ENCODE data around the gene FBF1. TPM values are rescaled to one million over a fixed set of nuclear protein-coding genes. Genes with fewer than 3 reads are reported as not detected.

The FBF1 gene
- total RNA-seq, 1 donor from 2014 or later = 2.8 TPM

DNA sequence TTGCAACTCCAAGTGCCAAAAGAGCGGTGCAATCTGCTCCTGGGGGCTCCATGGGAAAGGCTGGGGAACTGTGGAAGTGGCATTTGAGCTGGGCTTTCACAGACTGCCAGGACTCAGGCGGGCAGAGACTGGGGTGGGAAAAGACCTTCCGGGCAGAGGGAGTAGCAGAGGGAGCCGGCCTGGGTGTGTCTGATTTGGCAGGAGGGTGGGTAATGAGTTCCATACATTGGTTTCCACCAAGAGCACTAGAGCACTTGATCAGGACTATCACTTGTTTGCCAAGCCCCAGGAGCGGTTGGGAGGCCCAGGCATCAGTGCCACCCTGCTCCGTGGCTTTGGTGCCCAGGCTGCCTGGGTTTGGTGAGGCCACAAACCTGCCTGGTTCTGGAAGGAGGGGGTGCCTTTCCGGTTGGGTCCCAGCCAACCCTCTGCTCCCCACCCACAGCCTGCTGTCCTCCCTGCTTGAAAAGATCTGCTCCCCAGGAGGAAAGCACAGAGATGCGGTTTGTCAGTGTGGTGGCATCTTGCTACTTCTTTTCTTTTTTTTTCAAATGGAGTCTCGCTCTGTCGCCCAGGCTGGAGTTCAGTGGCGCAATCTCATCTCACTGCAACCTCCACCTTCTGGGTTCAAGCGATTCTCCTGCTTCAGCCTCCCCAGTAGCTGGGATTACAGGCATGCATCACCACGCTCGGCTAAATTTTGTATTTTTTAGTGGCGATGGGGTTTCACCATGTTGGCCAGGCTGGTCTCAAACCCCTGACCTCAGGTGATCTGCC lies 59.0 kb downstream of the FBF1 start:
- DNase-seq = no peak

DNA sequence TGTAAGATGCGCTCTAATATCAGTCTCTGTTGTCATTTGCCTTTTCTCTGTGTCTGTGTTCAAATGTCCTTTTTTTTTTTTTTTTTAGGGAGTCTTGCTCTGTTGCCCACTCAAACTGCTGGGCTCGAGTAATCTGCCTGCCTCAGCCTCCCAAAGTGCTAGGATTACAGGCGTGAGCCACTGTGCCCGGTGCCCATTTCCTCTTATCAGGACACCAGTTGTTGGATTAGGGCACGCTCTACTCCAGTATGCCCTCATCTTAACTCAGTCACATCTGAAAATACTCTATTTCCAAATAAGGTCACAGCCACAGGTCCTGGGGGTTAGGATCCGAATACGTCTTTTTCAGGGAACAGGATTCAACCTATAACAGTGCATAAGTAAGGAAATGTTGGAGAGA lies 60.6 kb downstream of the FBF1 start:
- Histone ChIP-seq H3K4me1 (peaks cover 39% of the 10 kb centered on the region), H3K9me3 (replicated peaks) (no peaks in the 10 kb centered on the region), H3K36me3 (peaks cover 10% of the 10 kb centered on the region), H3K4me3 (no peak overlapping the region), H3K27ac (replicated peaks) (no peak overlapping the region), H3K27me3 (ENCODE audit: low read depth) (no peaks in the 10 kb centered on the region)
- intact Hi-C loops (cut with micrococcal nuclease) = no loop called here
- TF ChIP-seq, protein P1, sequence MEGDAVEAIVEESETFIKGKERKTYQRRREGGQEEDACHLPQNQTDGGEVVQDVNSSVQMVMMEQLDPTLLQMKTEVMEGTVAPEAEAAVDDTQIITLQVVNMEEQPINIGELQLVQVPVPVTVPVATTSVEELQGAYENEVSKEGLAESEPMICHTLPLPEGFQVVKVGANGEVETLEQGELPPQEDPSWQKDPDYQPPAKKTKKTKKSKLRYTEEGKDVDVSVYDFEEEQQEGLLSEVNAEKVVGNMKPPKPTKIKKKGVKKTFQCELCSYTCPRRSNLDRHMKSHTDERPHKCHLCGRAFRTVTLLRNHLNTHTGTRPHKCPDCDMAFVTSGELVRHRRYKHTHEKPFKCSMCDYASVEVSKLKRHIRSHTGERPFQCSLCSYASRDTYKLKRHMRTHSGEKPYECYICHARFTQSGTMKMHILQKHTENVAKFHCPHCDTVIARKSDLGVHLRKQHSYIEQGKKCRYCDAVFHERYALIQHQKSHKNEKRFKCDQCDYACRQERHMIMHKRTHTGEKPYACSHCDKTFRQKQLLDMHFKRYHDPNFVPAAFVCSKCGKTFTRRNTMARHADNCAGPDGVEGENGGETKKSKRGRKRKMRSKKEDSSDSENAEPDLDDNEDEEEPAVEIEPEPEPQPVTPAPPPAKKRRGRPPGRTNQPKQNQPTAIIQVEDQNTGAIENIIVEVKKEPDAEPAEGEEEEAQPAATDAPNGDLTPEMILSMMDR (IDR thresholded peaks at IDR 0.05; ENCODE audit: borderline replicate concordance) = no peak
- no peak for DNase-seq

More for the DNA sequence above, 59.0 kb downstream of the FBF1 start:
- Histone ChIP-seq H3K36me3 (no peaks in the 10 kb centered on the region), H3K9me3 (replicated peaks) (no peaks in the 10 kb centered on the region), H3K4me1 (peaks cover 23% of the 10 kb centered on the region), H3K27ac (replicated peaks) (no peak overlapping the region), H3K4me3 (no peak overlapping the region), H3K27me3 (ENCODE audit: low read depth) (no peaks in the 10 kb centered on the region)
- TF ChIP-seq, protein P1 (IDR thresholded peaks at IDR 0.05; ENCODE audit: borderline replicate concordance) = no peak
- intact Hi-C loops (cut with micrococcal nuclease) = no loop called here

DNA sequence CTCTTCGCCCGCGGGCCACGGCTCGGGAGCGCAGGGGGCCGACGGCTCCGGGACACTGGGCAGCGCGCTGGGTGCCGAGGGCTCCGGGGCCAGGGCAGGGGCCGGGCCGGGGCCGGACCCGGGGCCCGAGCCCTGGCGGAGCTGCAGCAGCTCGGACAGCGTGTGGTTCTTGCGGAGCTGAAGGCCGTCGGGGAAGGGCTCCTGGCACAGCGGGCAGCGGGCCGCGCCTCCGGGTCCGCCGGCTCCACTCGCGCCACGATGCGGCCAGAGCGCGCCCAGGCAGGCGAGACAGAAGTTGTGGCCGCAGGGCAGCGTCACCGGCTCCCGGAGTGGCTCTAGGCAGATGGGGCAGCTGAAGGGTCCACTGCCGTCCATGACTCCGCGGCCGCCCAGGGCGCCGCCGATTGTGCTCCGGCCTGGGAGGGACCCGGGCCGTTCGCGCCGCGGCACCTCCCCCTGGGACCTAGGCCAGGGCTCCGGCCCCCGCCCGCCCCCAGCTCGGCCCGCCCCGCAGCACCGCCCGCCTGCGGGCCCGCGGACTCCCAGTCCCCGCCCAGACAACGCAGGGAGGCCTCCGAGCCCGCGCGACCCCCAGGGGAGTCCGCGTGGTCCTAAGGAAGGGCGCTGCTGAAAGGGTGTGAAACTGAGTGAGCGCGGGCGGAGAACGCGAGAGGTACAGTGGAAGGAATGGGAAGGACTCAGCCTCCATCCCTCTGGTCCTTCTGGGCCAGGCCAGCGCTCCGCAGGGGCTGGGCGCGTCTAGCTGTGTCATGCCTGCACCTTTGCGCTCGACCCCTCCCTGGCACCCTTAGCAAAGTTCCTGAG lies 62.5 kb downstream of the FBF1 start, which contains the start of gene TRIM47:
TSS of gene TRIM47 (minus strand) at position 408 of the 825 bp plus-strand sequence. CDS start at position 375, 33 bp downstream.
- peak within 1 kb of the TSS; percentile 86 for H3K4me3 ChIP-seq
- intact Hi-C loops (cut with micrococcal nuclease) = no loop called here
- H3K27me3 ChIP-seq (ENCODE audit: low read depth) = no peaks in the 10 kb centered on the region
- no peaks in the 10 kb centered on the region for H3K9me3 ChIP-seq (replicated peaks)
- H3K36me3 ChIP-seq = peaks cover 28% of the 10 kb centered on the region
- TF ChIP-seq, protein P1 (IDR thresholded peaks at IDR 0.05; ENCODE audit: borderline replicate concordance) = peak; percentile 29
- peak within 1 kb of the TSS; percentile 96 for H3K27ac ChIP-seq (replicated peaks)
- DNase-seq = peak; percentile 80
- peaks cover 58% of the 10 kb centered on the region for H3K4me1 ChIP-seq

DNA sequence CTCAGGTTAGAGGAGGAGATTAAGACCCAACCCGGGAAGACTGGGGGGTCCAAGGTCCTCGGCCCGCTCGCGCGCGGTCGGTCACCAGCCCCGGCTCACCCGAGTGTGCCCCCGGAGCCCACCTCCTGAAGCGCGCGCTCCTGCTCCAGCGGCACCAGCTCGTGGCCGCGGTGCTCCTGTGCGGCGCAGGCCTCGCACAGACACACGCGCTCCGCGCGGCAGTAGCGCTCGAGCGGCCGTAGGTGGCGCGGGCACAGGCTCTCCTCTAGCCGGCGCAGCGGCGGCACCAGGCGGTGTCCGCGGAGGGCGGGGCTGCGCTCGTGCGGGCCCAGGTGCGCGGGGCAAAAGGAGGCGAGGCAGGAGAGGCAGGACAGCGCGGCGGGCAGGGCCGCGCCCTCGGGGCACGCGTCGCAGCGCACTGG lies 63.1 kb downstream of the FBF1 start:
- Histone ChIP-seq H3K9me3 (replicated peaks) (no peaks in the 10 kb centered on the region), H3K27me3 (ENCODE audit: low read depth) (no peaks in the 10 kb centered on the region), H3K36me3 (peaks cover 28% of the 10 kb centered on the region), H3K4me1 (peaks cover 64% of the 10 kb centered on the region), H3K27ac (replicated peaks) (peak overlapping the region; percentile 96), H3K4me3 (peak overlapping the region; percentile 86)
- peak; percentile 75 for DNase-seq
- TF ChIP-seq, protein P1 (IDR thresholded peaks at IDR 0.05; ENCODE audit: borderline replicate concordance) = peak; percentile 67
- intact Hi-C loops (cut with micrococcal nuclease) = no loop called here

DNA sequence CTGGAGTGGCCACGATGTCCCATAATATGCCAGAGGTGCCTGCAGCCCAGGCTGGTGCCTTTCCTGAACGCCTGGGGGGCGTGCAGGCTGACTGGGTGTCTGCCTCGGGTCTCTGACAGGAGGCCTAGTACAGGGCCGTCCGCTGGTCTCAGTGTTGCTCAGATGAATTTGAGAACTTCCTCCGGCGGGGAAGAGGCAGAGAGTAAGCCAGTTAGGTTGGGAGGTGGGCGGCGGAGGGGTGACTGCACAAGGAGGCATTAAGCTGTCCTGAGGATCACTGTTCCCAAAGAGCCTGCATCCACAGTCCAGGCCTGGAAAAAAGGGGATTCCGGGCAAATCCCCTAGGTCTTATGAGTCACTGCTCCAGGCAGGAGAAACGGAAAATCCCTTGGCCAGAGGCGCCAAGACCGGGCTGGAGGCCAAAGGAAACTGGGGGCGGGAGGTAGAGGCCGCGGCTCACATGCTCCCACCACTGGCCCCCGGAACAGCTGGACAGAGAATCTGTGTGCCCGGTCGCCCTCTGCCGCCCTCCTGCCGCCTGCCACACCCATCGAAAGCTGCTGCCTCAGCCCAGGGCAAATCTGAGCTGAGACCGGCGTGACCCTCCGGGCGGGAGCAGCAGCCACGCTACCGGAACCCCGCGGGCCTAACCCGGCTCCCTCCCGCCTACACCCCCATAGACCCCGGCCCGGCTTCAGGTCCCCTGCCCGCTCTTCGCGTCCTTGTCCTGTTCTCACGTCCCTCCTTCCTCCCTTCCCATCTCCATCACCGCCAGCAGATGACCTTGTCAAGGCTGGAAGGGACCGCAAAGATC lies 63.7 kb downstream of the FBF1 start:
- no peaks in the 10 kb centered on the region for H3K9me3 ChIP-seq (replicated peaks)
- peaks cover 70% of the 10 kb centered on the region for H3K4me1 ChIP-seq
- peak overlapping the region; percentile 86 for H3K4me3 ChIP-seq
- TF ChIP-seq, protein P1 (IDR thresholded peaks at IDR 0.05; ENCODE audit: borderline replicate concordance) = no peak
- no peaks in the 10 kb centered on the region for H3K27me3 ChIP-seq (ENCODE audit: low read depth)
- peak; percentile 96 for DNase-seq
- peaks cover 28% of the 10 kb centered on the region for H3K36me3 ChIP-seq
- intact Hi-C loops (cut with micrococcal nuclease) = no loop called here
- peak overlapping the region; percentile 96 for H3K27ac ChIP-seq (replicated peaks)
